ENCODE measurements around the gene PTPRK. TPM values are rescaled to one million over a fixed set of nuclear protein-coding genes. Genes with fewer than 3 reads are reported as not detected.

The PTPRK gene
- total and polyA plus RNA-seq, 2 of the 8 experiments (the other 6 are each of a cell fraction or from before 2014, with no cell fraction given) = 11.4 to 47.3 TPM

DNA sequence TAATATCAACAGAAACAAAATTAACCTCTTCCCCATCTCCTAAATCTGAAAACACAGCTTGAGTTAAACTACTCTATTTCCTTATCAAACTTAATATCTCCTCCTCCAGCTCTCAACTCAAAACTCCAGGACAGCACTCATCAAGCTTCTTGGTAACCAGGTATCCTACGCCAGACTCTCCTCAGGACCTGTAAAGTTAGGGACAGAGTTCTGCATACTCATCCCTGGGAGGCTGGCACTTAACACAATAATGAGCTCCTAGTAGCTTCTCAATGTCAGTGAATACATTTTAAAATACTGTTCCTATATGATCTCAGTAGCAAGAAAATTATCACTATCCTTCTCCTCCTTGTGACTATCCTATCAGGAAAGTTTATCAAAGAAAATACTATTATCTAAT lies 240.3 kb downstream of the PTPRK start (continued):
- TF ChIP-seq, protein P1, sequence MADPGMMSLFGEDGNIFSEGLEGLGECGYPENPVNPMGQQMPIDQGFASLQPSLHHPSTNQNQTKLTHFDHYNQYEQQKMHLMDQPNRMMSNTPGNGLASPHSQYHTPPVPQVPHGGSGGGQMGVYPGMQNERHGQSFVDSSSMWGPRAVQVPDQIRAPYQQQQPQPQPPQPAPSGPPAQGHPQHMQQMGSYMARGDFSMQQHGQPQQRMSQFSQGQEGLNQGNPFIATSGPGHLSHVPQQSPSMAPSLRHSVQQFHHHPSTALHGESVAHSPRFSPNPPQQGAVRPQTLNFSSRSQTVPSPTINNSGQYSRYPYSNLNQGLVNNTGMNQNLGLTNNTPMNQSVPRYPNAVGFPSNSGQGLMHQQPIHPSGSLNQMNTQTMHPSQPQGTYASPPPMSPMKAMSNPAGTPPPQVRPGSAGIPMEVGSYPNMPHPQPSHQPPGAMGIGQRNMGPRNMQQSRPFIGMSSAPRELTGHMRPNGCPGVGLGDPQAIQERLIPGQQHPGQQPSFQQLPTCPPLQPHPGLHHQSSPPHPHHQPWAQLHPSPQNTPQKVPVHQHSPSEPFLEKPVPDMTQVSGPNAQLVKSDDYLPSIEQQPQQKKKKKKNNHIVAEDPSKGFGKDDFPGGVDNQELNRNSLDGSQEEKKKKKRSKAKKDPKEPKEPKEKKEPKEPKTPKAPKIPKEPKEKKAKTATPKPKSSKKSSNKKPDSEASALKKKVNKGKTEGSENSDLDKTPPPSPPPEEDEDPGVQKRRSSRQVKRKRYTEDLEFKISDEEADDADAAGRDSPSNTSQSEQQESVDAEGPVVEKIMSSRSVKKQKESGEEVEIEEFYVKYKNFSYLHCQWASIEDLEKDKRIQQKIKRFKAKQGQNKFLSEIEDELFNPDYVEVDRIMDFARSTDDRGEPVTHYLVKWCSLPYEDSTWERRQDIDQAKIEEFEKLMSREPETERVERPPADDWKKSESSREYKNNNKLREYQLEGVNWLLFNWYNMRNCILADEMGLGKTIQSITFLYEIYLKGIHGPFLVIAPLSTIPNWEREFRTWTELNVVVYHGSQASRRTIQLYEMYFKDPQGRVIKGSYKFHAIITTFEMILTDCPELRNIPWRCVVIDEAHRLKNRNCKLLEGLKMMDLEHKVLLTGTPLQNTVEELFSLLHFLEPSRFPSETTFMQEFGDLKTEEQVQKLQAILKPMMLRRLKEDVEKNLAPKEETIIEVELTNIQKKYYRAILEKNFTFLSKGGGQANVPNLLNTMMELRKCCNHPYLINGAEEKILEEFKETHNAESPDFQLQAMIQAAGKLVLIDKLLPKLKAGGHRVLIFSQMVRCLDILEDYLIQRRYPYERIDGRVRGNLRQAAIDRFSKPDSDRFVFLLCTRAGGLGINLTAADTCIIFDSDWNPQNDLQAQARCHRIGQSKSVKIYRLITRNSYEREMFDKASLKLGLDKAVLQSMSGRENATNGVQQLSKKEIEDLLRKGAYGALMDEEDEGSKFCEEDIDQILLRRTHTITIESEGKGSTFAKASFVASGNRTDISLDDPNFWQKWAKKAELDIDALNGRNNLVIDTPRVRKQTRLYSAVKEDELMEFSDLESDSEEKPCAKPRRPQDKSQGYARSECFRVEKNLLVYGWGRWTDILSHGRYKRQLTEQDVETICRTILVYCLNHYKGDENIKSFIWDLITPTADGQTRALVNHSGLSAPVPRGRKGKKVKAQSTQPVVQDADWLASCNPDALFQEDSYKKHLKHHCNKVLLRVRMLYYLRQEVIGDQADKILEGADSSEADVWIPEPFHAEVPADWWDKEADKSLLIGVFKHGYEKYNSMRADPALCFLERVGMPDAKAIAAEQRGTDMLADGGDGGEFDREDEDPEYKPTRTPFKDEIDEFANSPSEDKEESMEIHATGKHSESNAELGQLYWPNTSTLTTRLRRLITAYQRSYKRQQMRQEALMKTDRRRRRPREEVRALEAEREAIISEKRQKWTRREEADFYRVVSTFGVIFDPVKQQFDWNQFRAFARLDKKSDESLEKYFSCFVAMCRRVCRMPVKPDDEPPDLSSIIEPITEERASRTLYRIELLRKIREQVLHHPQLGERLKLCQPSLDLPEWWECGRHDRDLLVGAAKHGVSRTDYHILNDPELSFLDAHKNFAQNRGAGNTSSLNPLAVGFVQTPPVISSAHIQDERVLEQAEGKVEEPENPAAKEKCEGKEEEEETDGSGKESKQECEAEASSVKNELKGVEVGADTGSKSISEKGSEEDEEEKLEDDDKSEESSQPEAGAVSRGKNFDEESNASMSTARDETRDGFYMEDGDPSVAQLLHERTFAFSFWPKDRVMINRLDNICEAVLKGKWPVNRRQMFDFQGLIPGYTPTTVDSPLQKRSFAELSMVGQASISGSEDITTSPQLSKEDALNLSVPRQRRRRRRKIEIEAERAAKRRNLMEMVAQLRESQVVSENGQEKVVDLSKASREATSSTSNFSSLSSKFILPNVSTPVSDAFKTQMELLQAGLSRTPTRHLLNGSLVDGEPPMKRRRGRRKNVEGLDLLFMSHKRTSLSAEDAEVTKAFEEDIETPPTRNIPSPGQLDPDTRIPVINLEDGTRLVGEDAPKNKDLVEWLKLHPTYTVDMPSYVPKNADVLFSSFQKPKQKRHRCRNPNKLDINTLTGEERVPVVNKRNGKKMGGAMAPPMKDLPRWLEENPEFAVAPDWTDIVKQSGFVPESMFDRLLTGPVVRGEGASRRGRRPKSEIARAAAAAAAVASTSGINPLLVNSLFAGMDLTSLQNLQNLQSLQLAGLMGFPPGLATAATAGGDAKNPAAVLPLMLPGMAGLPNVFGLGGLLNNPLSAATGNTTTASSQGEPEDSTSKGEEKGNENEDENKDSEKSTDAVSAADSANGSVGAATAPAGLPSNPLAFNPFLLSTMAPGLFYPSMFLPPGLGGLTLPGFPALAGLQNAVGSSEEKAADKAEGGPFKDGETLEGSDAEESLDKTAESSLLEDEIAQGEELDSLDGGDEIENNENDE (IDR thresholded peaks at IDR 0.05; ENCODE audit: insufficient replicate concordance, low read length) = no peak
- TF ChIP-seq FOSL1 (IDR thresholded peaks at IDR 0.05; ENCODE audit: insufficient read depth, low read depth, low read length) (no peak), BACH1 (IDR thresholded peaks at IDR 0.05; ENCODE audit: low read length) (no peak), POLR2A (IDR thresholded peaks at IDR 0.05; ENCODE audit: control extremely low read depth in 1 of 2, low read depth in 2 of 2, low read length in 2 of 2) (no peak), SAP30 (IDR thresholded peaks at IDR 0.05; ENCODE audit: insufficient read depth, insufficient replicate concordance, low read length) (no peak), SP4 (IDR thresholded peaks at IDR 0.05; ENCODE audit: low read length) (no peak), RFX5 (IDR thresholded peaks at IDR 0.05; ENCODE audit: borderline replicate concordance, low read depth, low read length) (no peak), ASH2L (IDR thresholded peaks at IDR 0.05; ENCODE audit: low read length) (no peak), SIN3A (conservative IDR thresholded peaks at IDR 0.05 in 1 of 2, IDR thresholded peaks at IDR 0.05 in 1 of 2; ENCODE audit: low read depth in 1 of 2, low read length in 2 of 2) (no peak), CHD2 (IDR thresholded peaks at IDR 0.05; ENCODE audit: low read length) (no peak), HDAC6 (IDR thresholded peaks at IDR 0.05; ENCODE audit: low read depth, low read length) (no peak), TEAD4 (IDR thresholded peaks at IDR 0.05; ENCODE audit: low read depth, low read length) (no peak), EP300 (IDR thresholded peaks at IDR 0.05; ENCODE audit: borderline replicate concordance in 1 of 2, low read depth in 2 of 2, low read length in 2 of 2) (no peak)
